Lower leg skin (tissue), 4 donors: ENCODE measurements around the gene ASZ1. TPM values are rescaled to one million over a fixed set of nuclear protein-coding genes. Genes with fewer than 3 reads are reported as not detected.

ENCODE experiments used
- DNase-seq, 2 donors: peaks; one replicate each; pipeline ENCODE4 v3.0.0-alpha.2; 2019; ENCODE audit warnings: low spot score in 2 of 2
- H3K4me3 ChIP-seq: fragments of 200-600 bp; sonication (generic); 2 replicates; pipeline ENCODE4 v1.5.1; 2017; ENCODE audit warnings: mild to moderate bottlenecking, low read depth; ENCODE audit not compliant: poor library complexity, severe bottlenecking
- CTCF ChIP-seq, 3 donors: fragments of 450-650 bp; IDR thresholded peaks; one replicate each; pipeline ENCODE4 v1.5.1; 2016; ENCODE audit warnings: antibody characterized with exemption in 3 of 3, mild to moderate bottlenecking in 3 of 3, moderate library complexity in 2 of 3
- POLR2A ChIP-seq, 2 donors: fragments of 450-650 bp; IDR thresholded peaks; one replicate each; pipeline ENCODE4 v1.6.1; 2016 to 2017; ENCODE audit warnings: antibody characterized with exemption in 2 of 2, mild to moderate bottlenecking in 1 of 2, moderate library complexity in 1 of 2
- WGBS, 2 donors: methylation state at CpG; one replicate each; pipeline ENCODE4 v1.1.5; 2018; 5-methylcytosine and 5-hydroxymethylcytosine counted together
- intact Hi-C: fragments of 100-400 bp; cut with DNase I; formaldehyde crosslinking; loops from one replicate; pipeline ENCODE4 v1.15.0; 2023; ENCODE audit warnings: low total_unique reads
- total RNA-seq, 4 donors: library from RNA; depleted of rRNA; stranded (reverse); fragments of >200 nt; gene quantifications; one replicate each; pipeline ENCODE4 v1.1.0, GENCODE V29; 2016

Gene ASZ1
- total RNA-seq, 4 donors from 2014 or later, result not detected

DNA sequence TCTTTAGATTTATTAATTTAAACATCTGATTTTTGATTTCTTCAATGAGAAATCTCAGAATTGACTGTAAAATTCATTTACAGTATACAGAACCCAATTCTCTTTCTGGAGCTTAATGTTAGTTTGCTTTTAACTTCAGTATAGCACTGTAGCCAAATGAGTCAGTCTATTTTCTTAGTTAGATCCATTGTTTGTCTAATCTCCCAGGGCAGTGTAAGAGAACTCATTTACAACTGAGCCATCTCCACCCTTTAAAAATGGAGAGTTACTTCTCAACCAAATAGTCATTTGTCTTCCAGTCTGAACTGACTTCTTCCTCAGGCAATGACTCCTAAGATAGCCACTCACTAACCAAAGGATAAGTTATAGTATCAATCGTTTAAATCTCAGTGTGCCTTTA is 101.5 kb downstream of the ASZ1 start:
- TF ChIP-seq POLR2A (IDR thresholded peaks at IDR 0.05) (no peak), CTCF (IDR thresholded peaks at IDR 0.05) (no peak)
- intact Hi-C loops, result no loop called here
- WGBS, 2 donors, result 73 to 82% methylated on average over 1 of the region's 1 CpG
- no peak for DNase-seq
- H3K4me3 ChIP-seq, result no peak overlapping the region

DNA sequence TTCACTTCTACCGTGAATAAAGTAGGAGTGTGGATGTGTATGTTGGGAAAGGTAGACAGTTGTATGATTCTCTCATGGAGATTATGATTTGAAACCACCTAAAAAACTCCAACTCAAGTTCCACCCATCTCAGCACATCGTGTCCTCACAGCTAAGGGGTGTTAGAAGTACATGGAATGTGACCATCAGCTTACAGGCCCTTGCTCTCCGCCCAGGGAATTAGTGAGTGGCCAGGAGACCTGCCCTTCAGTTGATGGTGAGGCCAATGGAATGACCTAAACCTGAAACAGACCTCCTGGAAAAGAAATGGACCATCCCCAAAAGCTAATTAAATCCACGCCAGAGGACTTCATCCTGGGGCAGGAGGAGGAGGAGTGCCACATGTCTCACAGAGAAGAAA is 102.3 kb downstream of the ASZ1 start:
- intact Hi-C loops, result no loop called here
- no peak for DNase-seq
- TF ChIP-seq POLR2A (IDR thresholded peaks at IDR 0.05) (no peak), CTCF (IDR thresholded peaks at IDR 0.05) (no peak)
- 40 to 51% methylated on average over 4 of the region's 4 CpGs for WGBS, 2 donors
- H3K4me3 ChIP-seq, result no peak overlapping the region

DNA sequence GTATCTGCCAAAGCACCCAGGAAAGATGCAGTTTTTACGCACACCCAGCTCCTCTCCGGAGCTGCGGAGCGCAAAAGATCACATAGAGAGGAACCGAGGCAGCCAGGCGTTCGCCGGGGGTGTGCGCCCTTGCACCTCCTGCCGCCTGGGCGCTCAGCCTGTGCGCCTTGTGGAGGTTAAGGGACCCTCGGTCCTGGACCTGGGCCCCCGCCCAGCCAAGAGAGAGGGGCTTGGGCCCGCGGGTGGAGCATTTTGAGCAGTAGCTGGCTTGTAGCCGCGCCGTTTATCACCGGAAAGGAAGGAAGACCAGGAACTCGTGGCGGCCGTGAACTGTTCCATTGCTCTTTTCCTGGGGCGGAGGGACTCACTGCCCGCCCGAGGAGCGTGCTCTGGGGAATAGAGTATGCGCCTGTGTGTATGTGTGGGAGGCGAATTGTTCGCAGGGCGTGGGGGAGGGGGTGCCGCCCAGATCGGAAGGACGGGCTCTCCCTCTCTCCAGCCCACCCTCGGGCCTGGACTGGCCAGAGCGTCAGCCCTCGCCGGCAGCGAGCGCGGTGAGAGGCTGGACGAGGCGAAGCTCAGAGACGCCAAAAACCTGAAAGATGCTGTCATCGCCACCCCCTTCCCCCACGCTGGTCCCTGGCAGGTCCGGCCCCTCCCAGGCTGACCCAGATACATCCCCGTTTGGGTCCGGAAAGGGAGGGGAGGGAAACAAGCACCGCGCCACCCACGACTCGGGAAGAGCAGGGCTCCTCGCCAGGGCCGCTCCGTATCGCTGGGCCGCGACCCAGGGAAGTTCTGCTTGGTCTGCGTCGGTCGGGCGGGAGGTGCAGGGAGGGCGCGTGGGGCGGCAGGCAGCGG is 103.2 kb downstream of the ASZ1 start:
- DNase-seq, result no peak

GRCh38 chr7:117323305-117323850 is 103.9 kb downstream of the ASZ1 start:
- no peak for DNase-seq
- intact Hi-C loops, result no loop called here
- TF ChIP-seq CTCF (IDR thresholded peaks at IDR 0.05) (no peak), POLR2A (IDR thresholded peaks at IDR 0.05) (no peak)
- 1 to 2% methylated on average over 22 to 25 of the region's 25 CpGs for WGBS, 2 donors
- H3K4me3 ChIP-seq, result peak overlapping the region; percentile 13

More for the DNA sequence above, 103.2 kb downstream of the ASZ1 start:
- 2% methylated on average over 40 to 65 of the region's 67 CpGs for WGBS, 2 donors
- H3K4me3 ChIP-seq, result peak overlapping the region; percentile 7
- intact Hi-C loops, result no loop called here
- TF ChIP-seq POLR2A (IDR thresholded peaks at IDR 0.05) (no peak), CTCF (IDR thresholded peaks at IDR 0.05) (no peak)

- TF ChIP-seq CTCF (IDR thresholded peaks at IDR 0.05) (no peak), POLR2A (IDR thresholded peaks at IDR 0.05) (no peak)
- DNase-seq, result no peak
- 1 to 3% methylated on average over 17 to 44 of the region's 60 CpGs for WGBS, 2 donors
- intact Hi-C loops, result no loop called here
- H3K4me3 ChIP-seq, result peak within 1 kb of the TSS; percentile 13
These were observed 104.5 kb downstream of the ASZ1 start, which contains the start of gene WNT2 for GRCh38 chr7:117322741-117323304. Gene WNT2 (minus strand): TSS chr7:117323058. CDS start chr7:117322989, 69 bp downstream.
